DOHH2 (cell line): ENCODE measurements around the gene SGCD.

Experiments used
- H3F3A ChIP-seq: fragments of 200-600 bp; sonication (generic), shearing (Covaris generic); 2 replicates; pipeline ENCODE4 v1.6.0; 2016; ENCODE audit warnings: antibody characterized with exemption, mild to moderate bottlenecking; ENCODE audit not compliant: control insufficient read depth, insufficient read depth
- H3K27ac ChIP-seq: fragments of 200-600 bp; sonication (generic); 2 replicates; pipeline ENCODE4 v1.5.1; 2014; ENCODE audit warnings: low read depth, mild to moderate bottlenecking, low read length, moderate library complexity
- H3K27me3 ChIP-seq: fragments of 200-600 bp; sonication (generic); 2 replicates; pipeline ENCODE4 v1.6.1; 2014; ENCODE audit warnings: mild to moderate bottlenecking, low read length, mixed read lengths; ENCODE audit not compliant: control insufficient read depth
- H3K36me3 ChIP-seq: fragments of 200-600 bp; sonication (generic); 2 replicates; pipeline ENCODE4 v1.6.1; 2014; ENCODE audit warnings: mild to moderate bottlenecking, low read length, moderate library complexity, mixed read lengths; ENCODE audit not compliant: control insufficient read depth
- H3K4me1 ChIP-seq: fragments of 200-600 bp; sonication (generic); 2 replicates; pipeline ENCODE4 v1.6.1; 2014; ENCODE audit warnings: mild to moderate bottlenecking, low read length, mixed read lengths; ENCODE audit not compliant: control insufficient read depth
- H3K4me2 ChIP-seq: fragments of 200-600 bp; sonication (generic); 2 replicates; pipeline ENCODE4 v1.6.0; 2014; ENCODE audit warnings: mild to moderate bottlenecking, low read length, moderate library complexity
- H3K4me3 ChIP-seq: fragments of 200-600 bp; sonication (generic); 2 replicates; pipeline ENCODE4 v1.5.1; 2014; ENCODE audit warnings: mild to moderate bottlenecking, low read length, mixed read lengths
- H3K79me2 ChIP-seq: fragments of 200-600 bp; sonication (generic); 2 replicates; pipeline ENCODE4 v1.6.1; 2014; ENCODE audit warnings: mild to moderate bottlenecking, low read length, mixed read lengths; ENCODE audit not compliant: control insufficient read depth
- H3K9me2 ChIP-seq: fragments of 200-600 bp; sonication (generic); replicated peaks from 2 replicates; pipeline ENCODE4 v1.6.1; 2014; ENCODE audit warnings: mild to moderate bottlenecking, low read length, mixed read lengths; ENCODE audit not compliant: control insufficient read depth
- H3K9me3 ChIP-seq: fragments of 200-600 bp; sonication (generic); 2 replicates; pipeline ENCODE4 v1.6.1; 2014; ENCODE audit warnings: antibody characterized with exemption, low read length, mixed read lengths; ENCODE audit not compliant: control insufficient read depth, insufficient read depth
- H4K20me1 ChIP-seq: fragments of 200-600 bp; sonication (generic); 2 replicates; pipeline ENCODE4 v1.6.0; 2014; ENCODE audit warnings: low read depth, mild to moderate bottlenecking, antibody characterized with exemption, low read length, moderate library complexity; ENCODE audit not compliant: control insufficient read depth, insufficient read depth
- EZH2phosphoT487 ChIP-seq: fragments of 200-600 bp; sonication (generic); IDR thresholded peaks from 2 replicates; pipeline ENCODE4 v1.6.1; 2017; ENCODE audit warnings: borderline replicate concordance, mild to moderate bottlenecking, antibody characterized with exemption, low read length, moderate library complexity, mixed read lengths
- TF ChIP-seq, protein P1 (sequence below): fragments of 200-600 bp; sonication (generic); IDR thresholded peaks from one replicate; pipeline ENCODE4 v1.5.1; 2014; ENCODE audit warnings: antibody characterized with exemption, mild to moderate bottlenecking, low read depth, low read length; ENCODE audit not compliant: poor library complexity, severe bottlenecking

The SGCD gene

DNA sequence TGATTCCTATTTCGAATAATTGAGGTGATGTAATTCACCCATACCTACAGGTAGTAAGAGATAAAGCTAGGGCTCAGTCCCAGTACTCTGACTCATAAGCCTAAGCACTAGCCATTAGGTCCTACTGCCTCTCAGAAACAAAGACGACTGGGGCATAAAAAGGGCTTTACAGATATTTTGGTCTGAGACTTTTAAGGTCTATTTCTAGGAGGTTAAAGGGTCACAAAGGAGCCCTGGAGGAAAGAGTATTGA, 69.8 kb downstream of the SGCD start:
- H3K4me1 ChIP-seq: peaks cover under 1% of the 10 kb centered on the region
- peaks cover 2% of the 10 kb centered on the region; the same call in 1 of the 2 replicates for H3K27me3 ChIP-seq
- TF ChIP-seq, protein P1, sequence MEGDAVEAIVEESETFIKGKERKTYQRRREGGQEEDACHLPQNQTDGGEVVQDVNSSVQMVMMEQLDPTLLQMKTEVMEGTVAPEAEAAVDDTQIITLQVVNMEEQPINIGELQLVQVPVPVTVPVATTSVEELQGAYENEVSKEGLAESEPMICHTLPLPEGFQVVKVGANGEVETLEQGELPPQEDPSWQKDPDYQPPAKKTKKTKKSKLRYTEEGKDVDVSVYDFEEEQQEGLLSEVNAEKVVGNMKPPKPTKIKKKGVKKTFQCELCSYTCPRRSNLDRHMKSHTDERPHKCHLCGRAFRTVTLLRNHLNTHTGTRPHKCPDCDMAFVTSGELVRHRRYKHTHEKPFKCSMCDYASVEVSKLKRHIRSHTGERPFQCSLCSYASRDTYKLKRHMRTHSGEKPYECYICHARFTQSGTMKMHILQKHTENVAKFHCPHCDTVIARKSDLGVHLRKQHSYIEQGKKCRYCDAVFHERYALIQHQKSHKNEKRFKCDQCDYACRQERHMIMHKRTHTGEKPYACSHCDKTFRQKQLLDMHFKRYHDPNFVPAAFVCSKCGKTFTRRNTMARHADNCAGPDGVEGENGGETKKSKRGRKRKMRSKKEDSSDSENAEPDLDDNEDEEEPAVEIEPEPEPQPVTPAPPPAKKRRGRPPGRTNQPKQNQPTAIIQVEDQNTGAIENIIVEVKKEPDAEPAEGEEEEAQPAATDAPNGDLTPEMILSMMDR: no peak
- no peak for TF ChIP-seq EZH2phosphoT487
- H3F3A ChIP-seq: no peaks in the 10 kb centered on the region
- H4K20me1 ChIP-seq: no peaks in the 10 kb centered on the region
- H3K4me3 ChIP-seq: no peak overlapping the region
- H3K4me2 ChIP-seq: no peak overlapping the region
- H3K9me3 ChIP-seq: no peaks in the 10 kb centered on the region
- no peak overlapping the region for H3K27ac ChIP-seq
- H3K9me2 ChIP-seq: no peaks in the 10 kb centered on the region; the same call in 1 of the 2 replicates
- no peaks in the 10 kb centered on the region for H3K36me3 ChIP-seq
- no peaks in the 10 kb centered on the region for H3K79me2 ChIP-seq

DNA sequence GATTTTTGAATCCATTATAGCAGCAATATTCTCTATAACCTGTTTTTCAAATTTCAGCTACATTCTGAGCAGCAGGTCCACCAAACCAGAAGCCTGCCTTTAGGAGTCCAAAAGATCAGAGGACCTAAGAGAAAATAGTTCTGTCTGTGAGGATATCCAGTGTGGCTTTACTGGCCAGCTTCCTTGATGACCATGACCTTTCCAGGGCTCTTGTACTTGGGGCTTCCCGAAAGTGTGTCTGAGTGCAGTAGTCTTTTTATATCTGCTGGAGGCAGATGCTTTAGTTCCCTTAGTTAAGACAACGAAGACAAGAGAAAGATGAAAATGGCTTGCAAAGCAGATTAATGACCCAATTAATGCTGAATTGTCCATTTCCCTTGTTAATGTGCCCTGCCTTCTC, 72.4 kb downstream of the SGCD start:
- no peaks in the 10 kb centered on the region; the same call in 1 of the 2 replicates for H3K9me2 ChIP-seq
- H3F3A ChIP-seq: no peaks in the 10 kb centered on the region
- no peaks in the 10 kb centered on the region for H3K9me3 ChIP-seq
- H3K27ac ChIP-seq: no peak overlapping the region
- no peak overlapping the region for H3K4me2 ChIP-seq
- no peak overlapping the region for H3K4me3 ChIP-seq
- H3K4me1 ChIP-seq: peaks cover 14% of the 10 kb centered on the region
- no peak for TF ChIP-seq EZH2phosphoT487
- TF ChIP-seq, protein P1: no peak
- H3K27me3 ChIP-seq: peaks cover 2% of the 10 kb centered on the region; the same call in 1 of the 2 replicates
- no peaks in the 10 kb centered on the region for H3K36me3 ChIP-seq
- H4K20me1 ChIP-seq: no peaks in the 10 kb centered on the region
- no peaks in the 10 kb centered on the region for H3K79me2 ChIP-seq

DNA sequence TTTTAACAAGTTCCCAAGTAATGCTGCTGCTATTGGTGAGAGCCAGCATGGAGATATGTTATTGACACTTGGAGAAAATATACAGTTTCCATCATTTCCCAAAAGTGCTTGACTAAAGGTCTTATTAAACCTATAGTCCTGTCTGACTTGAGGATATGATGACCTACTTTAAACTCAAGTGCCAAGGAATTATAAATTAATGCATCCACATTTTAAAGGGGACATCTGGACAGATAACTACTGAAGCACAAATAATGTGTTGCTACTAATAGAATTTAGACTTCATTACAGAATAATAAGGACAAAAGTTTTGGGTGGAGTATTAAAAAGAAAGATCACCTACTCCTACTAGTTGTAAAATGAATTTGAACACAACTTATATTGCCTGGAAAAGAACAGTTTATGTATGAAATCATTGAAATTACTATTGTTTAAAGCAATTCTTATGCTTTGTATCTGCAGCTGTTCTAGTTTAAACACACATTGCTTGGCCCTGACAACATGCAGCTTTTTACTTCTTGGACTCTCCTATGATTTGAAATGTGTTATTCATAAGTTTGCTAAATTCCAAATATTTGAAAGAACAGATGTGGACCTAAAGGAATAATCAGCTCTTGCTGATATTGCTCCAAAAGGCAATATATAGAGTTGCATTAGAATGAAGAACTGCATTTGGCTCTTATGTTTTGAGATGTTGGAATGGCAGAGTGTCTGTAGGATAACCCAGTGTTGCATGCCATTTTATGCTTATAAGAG, 73.4 kb downstream of the SGCD start:
- no peaks in the 10 kb centered on the region for H4K20me1 ChIP-seq
- no peak for TF ChIP-seq EZH2phosphoT487
- TF ChIP-seq, protein P1: no peak
- H3K4me2 ChIP-seq: no peak overlapping the region
- no peak overlapping the region for H3K4me3 ChIP-seq
- no peaks in the 10 kb centered on the region; the same call in 1 of the 2 replicates for H3K9me2 ChIP-seq
- H3K36me3 ChIP-seq: no peaks in the 10 kb centered on the region
- H3K27me3 ChIP-seq: peaks cover 2% of the 10 kb centered on the region; the same call in 1 of the 2 replicates
- H3F3A ChIP-seq: no peaks in the 10 kb centered on the region
- peaks cover 14% of the 10 kb centered on the region for H3K4me1 ChIP-seq
- no peaks in the 10 kb centered on the region for H3K79me2 ChIP-seq
- no peak overlapping the region for H3K27ac ChIP-seq
- no peaks in the 10 kb centered on the region for H3K9me3 ChIP-seq
